ENCODE data around the gene TACC2. TPM values are rescaled to one million over a fixed set of nuclear protein-coding genes. Genes with fewer than 3 reads are reported as not detected.

The TACC2 gene
- total and polyA plus RNA-seq, 2 experiments from 2014 or later = 30.8 to 35.9 TPM

- Mint-ChIP-seq H3K9me3 (no peaks in the 10 kb centered on the region), H3K4me1 (peaks cover 8% of the 10 kb centered on the region), H3K27ac (no peak overlapping the region), H3K4me3 (no peak overlapping the region), H3K36me3 (ENCODE audit: low read depth) (no peaks in the 10 kb centered on the region; the same call in 2 of the 3 replicates), H3K27me3 (ENCODE audit: insufficient read depth, low read depth, poor library complexity) (no peaks in the 10 kb centered on the region)
- Histone ChIP-seq H3K27me3 (ENCODE audit: insufficient read depth) (no peaks in the 10 kb centered on the region), H3K4me2 (no peak overlapping the region), H3K4me3 (no peak overlapping the region), H2AFZ (no peak overlapping the region), H3K27ac (ENCODE audit: low read depth) (no peak overlapping the region), H3K4me1 (ENCODE audit: insufficient read depth) (peaks cover 4% of the 10 kb centered on the region; the same call in 1 of the 2 replicates), H3K79me2 (replicated peaks; ENCODE audit: insufficient read depth) (no peaks in the 10 kb centered on the region), H3K36me3 (ENCODE audit: insufficient read depth) (no peaks in the 10 kb centered on the region), H3F3A (replicated peaks; ENCODE audit: low read depth) (no peaks in the 10 kb centered on the region), H3K9me2 (ENCODE audit: insufficient read depth) (no peaks in the 10 kb centered on the region), H4K20me1 (replicated peaks; ENCODE audit: insufficient read depth) (no peaks in the 10 kb centered on the region)
- no peak for ATAC-seq
- no peak for TF ChIP-seq EZH2phosphoT487 (IDR thresholded peaks at IDR 0.05; ENCODE audit: unreplicated experiment)
- TF ChIP-seq EZH2 (IDR thresholded peaks at IDR 0.05; ENCODE audit: low read depth, unreplicated experiment) = no peak
- no peak for TF ChIP-seq POLR2AphosphoS5 (IDR thresholded peaks at IDR 0.05; ENCODE audit: low read depth)
- no peak for TF ChIP-seq CREB1 (CRISPR knock-in tag; IDR thresholded peaks at IDR 0.05; ENCODE audit: low read depth)
- TF ChIP-seq REST (IDR thresholded peaks at IDR 0.05; ENCODE audit: unreplicated experiment) = no peak
- TF ChIP-seq STAT1 (IDR thresholded peaks at IDR 0.05; ENCODE audit: unreplicated experiment) = no peak
- TF ChIP-seq JUNB (IDR thresholded peaks at IDR 0.05; ENCODE audit: unreplicated experiment) = no peak
- no peak for TF ChIP-seq ZNF114 (CRISPR knock-in tag; IDR thresholded peaks at IDR 0.05)
- TF ChIP-seq NANOG (IDR thresholded peaks at IDR 0.05; ENCODE audit: borderline replicate concordance) = no peak
- no peak for TF ChIP-seq ETS1 (IDR thresholded peaks at IDR 0.05)
- no peak for TF ChIP-seq CTCF (conservative IDR thresholded peaks at IDR 0.05; ENCODE audit: low read depth in 2 of 2)
- no peak for TF ChIP-seq ZNF462 (CRISPR knock-in tag; IDR thresholded peaks at IDR 0.05)
- TF ChIP-seq ZNF331 (CRISPR knock-in tag; IDR thresholded peaks at IDR 0.05; ENCODE audit: low read depth) = no peak
- no peak for DNase-seq (ENCODE audit: low spot score)
Measured at GRCh38 chr10:122060250-122060649, 71.3 kb downstream of the TACC2 start.
